HepG2 (cell line): ENCODE measurements around the gene PPP2R5C.

Experiments
- CTCF ChIP-seq: sonication (generic); formaldehyde crosslinking; IDR thresholded peaks from 2 replicates; pipeline ENCODE4 v1.5.0; 2020; ENCODE audit warnings: mild to moderate bottlenecking, missing genetic modification reagents, moderate library complexity
- KDM5B ChIP-seq: sonication (generic); formaldehyde crosslinking; IDR thresholded peaks from 2 replicates; pipeline ENCODE4 v1.4.0; 2020; ENCODE audit warnings: missing genetic modification reagents, mild to moderate bottlenecking, borderline replicate concordance
- POLR2A ChIP-seq, 2 experiments: IDR thresholded peaks; 2 replicates each; pipeline ENCODE4 v1.6.1; 2011; ENCODE audit warnings: low read depth in 2 of 2, low read length in 2 of 2, mild to moderate bottlenecking in 1 of 2, moderate library complexity in 1 of 2; ENCODE audit not compliant: insufficient read depth in 1 of 2
- TBL1XR1 ChIP-seq: fragments of 150-350 bp; IDR thresholded peaks from 2 replicates; pipeline ENCODE4 v1.6.1; 2014; ENCODE audit warnings: borderline replicate concordance, low read length; ENCODE audit not compliant: partially characterized antibody
- ZNF331 ChIP-seq: sonication (generic); formaldehyde crosslinking; IDR thresholded peaks from 2 replicates; pipeline ENCODE4 v1.4.0; 2020; ENCODE audit warnings: missing genetic modification reagents
- TF ChIP-seq, protein P1 (sequence below): IDR thresholded peaks from 2 replicates; pipeline ENCODE4 v1.6.1; 2016; ENCODE audit warnings: mild to moderate bottlenecking, missing biosample characterization, missing genetic modification reagents

- TF ChIP-seq KDM5B (CRISPR knock-in tag) (no peak), TBL1XR1 (no peak), POLR2A (IDR thresholded peaks at IDR 0.05; ENCODE audit: insufficient read depth in 1 of 2, low read depth in 2 of 2, low read length in 2 of 2) (no peak), ZNF331 (CRISPR knock-in tag) (no peak), CTCF (no peak)
- TF ChIP-seq, protein P1, sequence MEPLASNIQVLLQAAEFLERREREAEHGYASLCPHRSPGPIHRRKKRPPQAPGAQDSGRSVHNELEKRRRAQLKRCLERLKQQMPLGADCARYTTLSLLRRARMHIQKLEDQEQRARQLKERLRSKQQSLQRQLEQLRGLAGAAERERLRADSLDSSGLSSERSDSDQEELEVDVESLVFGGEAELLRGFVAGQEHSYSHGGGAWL (CRISPR knock-in tag): no peak
Observed at GRCh38 chr14:101774814-101775213, 13.3 kb downstream of the PPP2R5C start.
